Right cardiac atrium (tissue), 5 donors: ENCODE data around the gene MLN. TPM values are rescaled to one million over a fixed set of nuclear protein-coding genes. Genes with fewer than 3 reads are reported as not detected.
A peak's percentile ranks its signal among the peaks of the same experiment; 100 is the strongest.

ENCODE experiments used
- ATAC-seq, 2 donors: fragments of 200-7000 bp; cut with Tn5 transposase; one replicate each; pipeline versions ENCODE4 v1.8.0 to v1.9.1; 2020; ENCODE audit warnings: moderate library complexity in 2 of 2, mild to moderate bottlenecking in 1 of 2
- DNase-seq, 3 donors: peaks; one replicate each; pipeline ENCODE4 v3.0.0-alpha.2; 2020
- H3K27ac ChIP-seq: one replicate; pipeline ENCODE4 v1.5.1; 2013; ENCODE audit warnings: mild to moderate bottlenecking, low read length, control low read depth, moderate library complexity
- H3K27me3 ChIP-seq: one replicate; pipeline ENCODE4 v1.6.1; 2013; ENCODE audit not compliant: control insufficient read depth, insufficient read depth
- H3K4me1 ChIP-seq: one replicate; pipeline ENCODE4 v1.6.1; 2013; ENCODE audit warnings: low read length; ENCODE audit not compliant: control insufficient read depth, insufficient read depth
- H3K4me3 ChIP-seq: one replicate; pipeline ENCODE4 v1.5.1; 2013; ENCODE audit warnings: low read length, control low read depth
- H3K9me3 ChIP-seq: one replicate; pipeline ENCODE4 v1.6.1; 2013; ENCODE audit warnings: low read length; ENCODE audit not compliant: control insufficient read depth
- WGBS: extraction: QIAGEN DNeasy Blood & Tissue Kit; methylation state at CpG from one replicate; pipeline ENCODE4 v1.1.7; 2013; 5-methylcytosine and 5-hydroxymethylcytosine counted together
- intact Hi-C, 4 donors: fragments of 100-400 bp; cut with DNase I; formaldehyde crosslinking; loops; one replicate each; pipeline versions ENCODE4 v1.11.0 to v1.14.0; 2022 to 2023
- polyA plus RNA-seq: library from polyadenylated mRNA; stranded (reverse); fragments of 200-250 nt; gene quantifications from one replicate; pipeline ENCODE4 v1.2.3, GENCODE V29; 2013
- total RNA-seq, 4 donors: library from RNA; stranded (reverse); fragmentation: NEBNext Ultra II Directional; extraction: Animal tissue kit (Norgen Biotek cat#: 25700); gene quantifications; one replicate each; pipeline ENCODE4 v1.2.1, GENCODE V29; 2021
- donor health status: healthy with polysubstance abuse.
- donor health status: DM: no; HTN: yes; CAD: no.
- donor health status: DM: no; HTN: no; CAD: no.
- donor health status: DM: no; HTN: yes; CAD: no; lungs with severe emphysema.
- donor health status: DM: yes; HTN: yes; CAD: no.

Gene MLN
- total and polyA plus RNA-seq, 5 donors = not detected

DNA sequence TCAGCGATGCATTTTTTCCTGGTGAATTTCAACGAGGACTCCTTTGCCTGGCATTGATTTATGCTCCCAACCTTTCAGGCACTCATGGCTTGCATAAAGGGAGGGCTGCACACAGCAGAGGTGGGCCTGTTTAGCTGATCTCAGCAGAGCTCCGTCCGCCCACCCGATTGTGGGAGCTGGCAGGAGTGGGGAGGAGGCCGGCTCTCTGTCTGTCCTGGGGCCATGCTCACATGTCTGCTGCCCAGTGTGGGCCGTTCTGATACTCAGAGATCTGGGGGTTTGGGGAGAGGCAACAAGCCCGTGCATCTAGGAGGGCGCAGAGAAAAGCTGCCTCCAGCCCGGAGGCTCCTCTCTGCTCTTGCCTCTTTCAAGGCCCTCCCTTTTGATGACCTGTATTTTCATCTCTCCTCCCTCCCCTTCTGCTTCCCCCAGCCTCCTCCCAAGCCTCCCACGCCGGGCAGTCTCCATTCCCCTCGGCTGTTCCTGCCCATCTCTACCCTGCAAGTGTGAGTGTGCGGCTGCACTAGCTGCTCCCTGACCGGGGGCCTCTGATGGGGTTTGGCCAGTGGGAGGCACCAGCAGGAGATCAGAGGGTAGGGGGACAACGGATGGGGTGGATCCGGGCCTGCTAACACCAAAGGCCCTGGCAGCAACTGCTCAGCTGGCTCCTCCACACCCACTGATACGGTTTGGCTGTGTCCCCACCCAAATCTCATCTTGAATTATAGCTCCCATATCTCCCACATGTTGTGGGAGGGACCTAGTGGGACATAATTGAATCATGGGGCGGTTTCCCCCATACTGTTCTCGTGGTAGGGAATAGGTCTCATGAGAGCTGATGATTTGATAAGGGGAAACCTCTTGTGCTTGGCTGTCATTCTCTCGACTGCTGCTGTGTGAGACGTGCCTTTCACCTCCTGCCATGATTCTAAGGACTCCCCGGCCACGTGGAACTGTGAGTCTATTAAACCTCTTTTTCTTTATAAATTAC, 39.6 kb upstream of the MLN start:
- no peaks in the 10 kb centered on the region for H3K27me3 ChIP-seq
- no peaks in the 10 kb centered on the region for H3K4me1 ChIP-seq
- intact Hi-C loops = no loop called here
- no peaks in the 10 kb centered on the region for H3K9me3 ChIP-seq
- ATAC-seq = no peak
- H3K27ac ChIP-seq = no peak overlapping the region
- WGBS = 59% methylated on average over 24 of the region's 24 CpGs
- H3K4me3 ChIP-seq = no peak overlapping the region
- peak in 1 of 3 donors; percentile 14 for DNase-seq

DNA sequence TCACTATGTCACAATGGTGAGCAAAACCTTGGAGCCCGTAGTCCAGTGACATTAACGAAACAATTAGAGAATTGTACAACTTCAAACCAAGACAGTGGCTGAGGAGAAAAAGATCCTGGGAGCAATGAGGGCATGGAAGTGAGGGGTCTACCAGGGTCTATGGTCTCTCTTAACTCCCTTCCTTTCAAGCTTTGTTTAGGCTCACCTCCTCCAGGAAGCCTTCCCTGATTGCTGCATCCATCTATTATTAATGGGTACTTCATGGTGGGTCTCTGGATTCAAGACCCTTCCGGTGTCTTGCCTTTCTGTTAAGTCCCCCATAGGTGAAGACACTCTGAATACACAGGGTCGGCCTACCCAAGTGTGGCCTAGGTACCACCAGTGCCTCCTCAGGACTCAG, 38.1 kb upstream of the MLN start:
- Histone ChIP-seq H3K27me3 (no peaks in the 10 kb centered on the region), H3K4me3 (no peak overlapping the region), H3K4me1 (no peaks in the 10 kb centered on the region), H3K9me3 (no peaks in the 10 kb centered on the region), H3K27ac (no peak overlapping the region)
- ATAC-seq (no peak), DNase-seq (no peak)
- intact Hi-C loops = no loop called here
- WGBS = 94% methylated on average over 4 of the region's 4 CpGs

DNA sequence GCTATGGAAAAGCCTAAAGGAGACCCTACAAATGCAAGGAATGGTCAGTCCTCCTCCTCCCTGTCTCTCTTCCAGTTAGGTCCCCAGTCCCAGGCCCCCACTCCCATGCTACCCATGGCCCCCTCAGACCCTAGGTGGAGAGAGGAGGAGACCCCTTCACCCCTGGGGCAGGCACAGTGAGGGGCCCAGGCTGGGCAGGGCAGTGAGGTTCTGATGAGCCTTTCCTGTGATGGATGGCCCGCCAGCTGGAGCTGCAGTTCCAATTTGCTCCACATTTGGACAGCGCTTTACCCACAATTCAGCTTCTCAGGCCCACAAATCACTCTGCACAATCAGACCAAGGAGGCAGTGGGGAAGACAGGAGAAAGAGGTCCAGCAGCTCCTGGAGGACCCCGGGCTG, 37.3 kb upstream of the MLN start:
- no peak for DNase-seq
- Histone ChIP-seq H3K4me1 (no peaks in the 10 kb centered on the region), H3K27me3 (no peaks in the 10 kb centered on the region), H3K9me3 (no peaks in the 10 kb centered on the region), H3K27ac (no peak overlapping the region), H3K4me3 (no peak overlapping the region)
- WGBS = 96% methylated on average over 3 of the region's 3 CpGs
- intact Hi-C loops = no loop called here
- no peak for ATAC-seq

DNA sequence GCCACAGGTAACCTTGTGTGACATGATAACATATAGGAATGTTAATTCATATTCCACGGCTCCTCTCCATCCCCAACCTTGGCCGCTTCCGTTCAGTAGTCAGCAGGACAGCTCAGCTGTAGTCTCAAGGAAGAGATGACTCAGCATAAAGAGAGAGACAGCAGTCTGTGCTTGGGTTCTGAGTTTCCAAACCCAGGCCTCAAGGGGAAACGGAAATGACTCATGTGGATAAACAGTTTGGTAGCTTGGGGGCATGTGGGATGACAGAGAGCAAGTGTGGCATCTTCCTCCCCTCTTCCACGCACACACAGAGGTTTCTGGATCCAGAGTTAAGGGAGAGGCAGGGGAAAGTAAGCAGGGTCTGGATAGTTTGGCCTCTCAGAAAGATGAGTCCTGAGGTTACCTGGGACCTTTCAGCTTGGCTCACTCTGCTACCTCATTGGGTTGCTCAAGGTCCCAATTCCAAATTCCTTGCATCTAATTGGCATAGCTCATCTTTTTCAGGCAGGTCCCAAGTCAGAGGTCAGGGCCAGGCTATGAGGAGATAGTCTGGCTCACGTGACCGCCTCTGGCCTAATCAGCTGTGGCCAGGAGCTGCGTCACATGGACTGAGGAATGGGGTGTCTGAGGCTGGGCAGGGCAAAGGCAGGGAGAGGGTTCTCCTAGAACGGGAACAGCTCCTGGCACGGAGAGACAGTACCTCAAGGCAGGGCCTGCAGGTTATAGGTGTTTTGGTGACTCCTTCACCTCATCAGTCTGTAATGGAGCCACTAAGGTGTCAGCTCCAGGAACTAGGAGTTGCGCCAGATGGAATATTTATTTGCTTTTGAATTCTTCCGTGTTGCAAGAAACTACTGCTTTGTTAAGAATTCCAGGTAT, 36.5 kb upstream of the MLN start:
- DNase-seq (peak in 2 of 3 donors; percentile 26 to 51), ATAC-seq (peak; percentile 76 to 89)
- no peaks in the 10 kb centered on the region for H3K27me3 ChIP-seq
- 64% methylated on average over 12 of the region's 12 CpGs for WGBS
- H3K9me3 ChIP-seq = no peaks in the 10 kb centered on the region
- no peaks in the 10 kb centered on the region for H3K4me1 ChIP-seq
- H3K4me3 ChIP-seq = no peak overlapping the region
- intact Hi-C loops = no loop called here
- H3K27ac ChIP-seq = no peak overlapping the region

DNA sequence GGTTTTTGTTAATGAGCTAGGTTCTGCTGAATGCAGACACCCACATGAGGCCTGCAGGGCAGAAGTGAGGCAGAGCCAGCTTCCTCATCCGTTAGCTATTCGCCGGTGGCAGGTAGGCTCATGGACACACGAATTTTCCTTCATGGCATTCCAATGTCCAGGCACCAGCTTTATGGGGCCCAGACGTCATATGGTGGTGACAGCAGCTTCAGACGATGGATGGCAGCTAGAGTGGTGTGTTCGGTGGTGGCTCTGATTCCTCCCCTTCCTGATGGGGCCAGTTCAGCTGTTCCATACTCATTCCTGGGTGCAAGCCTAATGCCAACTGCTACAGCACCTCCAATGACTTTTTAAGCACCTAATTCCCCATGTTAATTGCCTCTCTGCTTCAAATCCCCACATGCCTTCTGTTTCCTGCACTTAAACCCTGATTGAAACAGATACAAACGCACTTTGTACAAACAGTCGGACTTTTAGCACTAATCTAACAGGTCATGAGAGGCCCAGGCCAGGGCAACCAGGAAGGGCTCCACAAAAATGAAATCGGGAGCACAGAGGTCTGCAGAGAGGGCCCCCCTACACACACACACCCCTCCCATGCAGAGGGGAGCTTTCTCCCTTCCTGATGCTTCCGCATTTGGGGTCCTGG, 35.7 kb upstream of the MLN start:
- intact Hi-C loops = no loop called here
- Histone ChIP-seq H3K27ac (no peak overlapping the region), H3K27me3 (no peaks in the 10 kb centered on the region), H3K9me3 (no peaks in the 10 kb centered on the region), H3K4me3 (no peak overlapping the region), H3K4me1 (no peaks in the 10 kb centered on the region)
- DNase-seq (peak in 1 of 3 donors; percentile 6), ATAC-seq (no peak)
- 74% methylated on average over 11 of the region's 11 CpGs for WGBS

DNA sequence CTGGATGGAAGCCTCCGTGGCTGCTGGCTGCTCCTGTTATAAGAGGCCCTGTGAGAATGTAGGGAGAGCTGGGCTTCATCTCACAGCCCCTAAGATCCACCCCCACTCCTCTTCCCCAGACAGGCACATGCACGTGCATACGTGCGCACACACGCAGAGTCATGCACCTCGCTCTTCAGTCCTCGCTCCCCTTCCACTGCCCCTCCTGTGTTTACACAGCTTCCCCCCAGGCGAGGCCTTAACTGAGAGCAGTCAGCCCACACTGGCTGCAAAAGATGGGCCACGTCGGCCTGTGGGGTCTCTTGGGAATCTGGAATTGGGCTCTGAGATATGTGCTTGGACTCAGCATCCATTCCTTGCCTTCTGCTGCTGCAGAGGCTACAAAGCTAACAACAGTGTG, 35.2 kb upstream of the MLN start:
- no peak overlapping the region for H3K27ac ChIP-seq
- intact Hi-C loops = no loop called here
- H3K9me3 ChIP-seq = no peaks in the 10 kb centered on the region
- DNase-seq (no peak), ATAC-seq (no peak)
- no peaks in the 10 kb centered on the region for H3K27me3 ChIP-seq
- H3K4me1 ChIP-seq = no peaks in the 10 kb centered on the region
- 78% methylated on average over 10 of the region's 10 CpGs for WGBS
- no peak overlapping the region for H3K4me3 ChIP-seq

DNA sequence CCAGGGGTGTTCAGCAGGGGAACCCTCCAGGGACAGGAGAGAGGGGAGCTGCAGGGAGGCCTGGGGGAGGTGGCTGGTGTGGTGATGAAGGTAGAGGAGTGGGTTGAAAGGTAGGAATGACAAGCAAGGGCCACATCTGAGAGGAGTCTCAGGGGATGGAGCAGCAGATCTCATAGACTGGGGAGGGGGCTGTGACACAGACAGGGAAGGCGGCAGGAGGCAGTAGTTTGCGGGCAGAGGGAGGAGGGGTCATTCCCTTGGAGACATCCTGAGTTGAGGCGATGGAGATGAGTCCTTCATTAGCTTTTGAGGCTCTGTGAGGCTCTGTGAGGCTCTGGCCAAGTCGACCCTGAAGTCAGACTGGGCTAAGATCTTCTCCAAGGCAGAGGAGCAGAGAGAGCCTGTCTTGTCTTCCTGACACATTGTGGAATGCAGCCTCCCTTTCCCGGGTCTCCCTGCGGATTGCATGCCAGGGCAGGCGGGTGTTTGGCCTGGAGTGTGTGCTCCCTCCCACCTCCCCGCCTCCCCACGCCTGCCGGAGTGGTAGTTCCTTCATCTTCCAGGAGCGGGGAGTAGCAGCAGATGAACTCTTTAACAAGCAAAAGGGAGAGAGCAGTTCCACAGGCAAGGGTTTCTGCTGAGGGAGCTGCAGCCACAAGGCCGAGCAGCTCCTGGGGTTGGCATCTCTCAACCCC, 34.3 kb upstream of the MLN start:
- H3K9me3 ChIP-seq = no peaks in the 10 kb centered on the region
- no peaks in the 10 kb centered on the region for H3K27me3 ChIP-seq
- H3K4me3 ChIP-seq = no peak overlapping the region
- intact Hi-C loops = no loop called here
- no peak for ATAC-seq
- H3K27ac ChIP-seq = no peak overlapping the region
- no peaks in the 10 kb centered on the region for H3K4me1 ChIP-seq
- DNase-seq = peak in 1 of 3 donors; percentile 38
- 35% methylated on average over 12 of the region's 12 CpGs for WGBS

DNA sequence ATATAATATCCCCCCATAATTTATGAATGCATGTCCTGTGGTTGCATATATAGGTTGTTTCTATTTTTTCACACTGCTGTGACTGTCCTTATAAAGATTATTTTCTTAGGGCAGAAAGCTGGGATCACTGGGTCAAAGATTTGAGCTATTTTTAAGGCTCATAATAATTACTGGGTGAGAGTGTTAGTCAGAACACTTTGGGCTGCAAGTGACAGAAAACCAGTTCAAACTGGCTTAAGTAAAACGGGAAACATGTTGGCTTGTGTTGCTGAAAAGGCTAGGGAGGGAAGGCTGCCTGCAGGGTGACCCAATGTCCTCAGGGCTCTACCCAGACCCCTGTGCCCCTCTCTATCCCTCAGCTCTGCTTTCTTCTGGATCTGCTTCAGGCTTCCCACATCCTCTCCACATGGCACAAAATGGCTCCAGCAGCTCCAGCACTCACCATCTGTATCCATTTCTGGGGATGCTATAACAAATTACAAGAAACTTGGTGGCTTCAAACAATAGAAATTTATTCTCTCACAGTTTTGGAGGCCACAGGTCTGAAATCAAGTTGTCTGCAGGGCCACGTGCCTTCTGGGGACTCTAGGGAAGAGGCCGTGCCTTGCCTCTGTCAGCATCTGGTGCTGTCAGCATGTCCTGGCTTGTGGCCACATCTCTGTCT, 33.1 kb upstream of the MLN start:
- Histone ChIP-seq H3K27ac (no peak overlapping the region), H3K9me3 (no peaks in the 10 kb centered on the region), H3K4me1 (no peaks in the 10 kb centered on the region), H3K27me3 (no peaks in the 10 kb centered on the region), H3K4me3 (no peak overlapping the region)
- DNase-seq (no peak), ATAC-seq (no peak)
- 68% methylated on average over 3 of the region's 3 CpGs for WGBS
- intact Hi-C loops = no loop called here

DNA sequence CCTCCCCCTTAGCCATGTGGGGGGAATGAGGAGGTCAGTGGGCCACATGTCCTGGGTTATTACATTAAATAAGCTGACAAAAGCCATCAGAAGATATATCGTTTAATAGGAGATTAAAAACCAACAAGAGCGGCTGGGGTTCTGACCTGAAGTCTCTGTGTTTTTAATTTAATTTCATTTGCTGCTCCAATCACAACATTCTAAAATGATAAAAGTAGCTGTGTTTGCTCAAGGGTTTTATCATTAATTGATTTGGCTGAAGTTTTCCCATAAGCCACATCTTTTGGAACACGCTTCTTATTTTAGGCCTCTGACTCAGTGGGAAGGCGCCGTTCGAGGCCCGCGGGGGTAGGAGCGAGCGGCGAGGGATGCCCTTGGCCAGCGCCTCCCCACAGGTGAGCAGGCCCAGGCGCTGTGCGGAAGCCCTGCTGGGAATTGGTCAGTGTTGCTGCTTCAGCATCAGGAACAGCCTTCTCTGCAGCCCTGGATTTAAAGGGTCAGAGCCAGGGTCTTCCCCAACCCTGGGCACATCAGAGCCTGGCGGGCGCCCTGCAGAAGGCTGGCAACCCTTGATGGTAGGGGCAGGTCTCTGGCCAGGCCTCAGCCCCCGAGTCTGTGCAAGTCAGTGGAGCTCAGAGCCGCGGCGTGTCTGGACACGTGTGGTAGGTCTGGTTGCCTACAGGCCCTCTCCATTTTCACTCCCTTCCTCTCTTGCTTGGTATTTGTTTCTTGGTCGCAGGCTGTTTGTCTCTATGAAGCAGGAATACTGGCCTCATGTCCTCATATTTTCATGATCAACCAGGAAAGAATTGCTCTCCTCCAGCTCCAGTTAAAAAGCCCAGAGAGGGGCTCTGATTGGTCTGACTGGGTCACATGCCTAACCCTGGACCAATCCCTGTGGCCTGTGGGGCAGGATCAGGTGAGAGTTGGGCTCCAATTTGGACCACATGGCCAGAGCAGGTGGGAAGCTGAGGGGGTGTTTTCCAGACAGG, 30.9 kb upstream of the MLN start:
- Histone ChIP-seq H3K27me3 (no peaks in the 10 kb centered on the region), H3K9me3 (no peaks in the 10 kb centered on the region), H3K4me1 (no peaks in the 10 kb centered on the region), H3K4me3 (no peak overlapping the region), H3K27ac (no peak overlapping the region)
- intact Hi-C loops = no loop called here
- no peak for ATAC-seq
- no peak for DNase-seq
- WGBS = 78% methylated on average over 22 of the region's 22 CpGs
